Activated naive CD8-positive, alpha-beta T cell treated with anti-CD3 and anti-CD28 coated beads, Interleukin-2, amount 50 U/mL, for 24 hours (primary cell): ENCODE measurements around the gene ABCB1.
"Not testable (repeated sequence)": the region's sequence is repeated elsewhere in the genome, so short reads cannot be mapped to it uniquely, and the experiment has no call there.

Experiments used
- ATAC-seq: fragments of 150-1000 bp; cut with Tn5 transposase; one replicate; pipeline ENCODE4 v1.10.0; 2021
- DNase-seq: peaks from one replicate; pipeline ENCODE4 v3.0.0; 2021
- H3K27ac Mint-ChIP-seq: one replicate; pipeline ENCODE4 v1.8.0; 2021; ENCODE audit warnings: mild to moderate bottlenecking, mixed read lengths
- H3K27me3 Mint-ChIP-seq: one replicate; pipeline ENCODE4 v1.8.0; 2021; ENCODE audit warnings: mixed read lengths
- H3K36me3 Mint-ChIP-seq: one replicate; pipeline ENCODE4 v1.8.0; 2021; ENCODE audit warnings: low read depth, mixed read lengths
- H3K4me1 Mint-ChIP-seq: one replicate; pipeline ENCODE4 v1.8.0; 2021; ENCODE audit warnings: mixed read lengths
- H3K4me3 Mint-ChIP-seq: one replicate; pipeline ENCODE4 v1.8.0; 2021; ENCODE audit warnings: mild to moderate bottlenecking, moderate library complexity, mixed read lengths
- H3K9me3 Mint-ChIP-seq: one replicate; pipeline ENCODE4 v1.8.0; 2021; ENCODE audit warnings: mixed read lengths

Gene ABCB1

GRCh38 chr7:87480386-87480785 lies 120.3 kb downstream of the ABCB1 start:
- peaks cover 13% of the 10 kb centered on the region for H3K27me3 Mint-ChIP-seq
- no peak for ATAC-seq
- DNase-seq = no peak

GRCh38 chr7:87479951-87480350 lies 120.7 kb downstream of the ABCB1 start:
- Mint-ChIP-seq H3K9me3 (no peaks in the 10 kb centered on the region), H3K4me3 (no peak overlapping the region), H3K27me3 (peaks cover 16% of the 10 kb centered on the region), H3K36me3 (no peaks in the 10 kb centered on the region), H3K27ac (no peak overlapping the region), H3K4me1 (peaks cover 3% of the 10 kb centered on the region)
- no peak for ATAC-seq
- DNase-seq = no peak

More at GRCh38 chr7:87480386-87480785, 120.3 kb downstream of the ABCB1 start:
- H3K4me1 Mint-ChIP-seq = no peaks in the 10 kb centered on the region
- no peak overlapping the region for H3K4me3 Mint-ChIP-seq
- H3K27ac Mint-ChIP-seq = no peak overlapping the region
- no peaks in the 10 kb centered on the region for H3K9me3 Mint-ChIP-seq
- no peaks in the 10 kb centered on the region for H3K36me3 Mint-ChIP-seq

GRCh38 chr7:87476179-87476557 lies 124.5 kb downstream of the ABCB1 start:
- H3K36me3 Mint-ChIP-seq = no peaks in the 10 kb centered on the region
- peaks cover 33% of the 10 kb centered on the region for H3K27me3 Mint-ChIP-seq
- DNase-seq = no peak
- ATAC-seq = no peak
- H3K4me3 Mint-ChIP-seq = peak overlapping the region; percentile 37
- H3K4me1 Mint-ChIP-seq = peaks cover 14% of the 10 kb centered on the region
- no peaks in the 10 kb centered on the region for H3K9me3 Mint-ChIP-seq
- peak overlapping the region; percentile 24 for H3K27ac Mint-ChIP-seq

GRCh38 chr7:87475359-87476178 lies 125.1 kb downstream of the ABCB1 start, which contains the start of gene ABCB4:
ABCB4 (minus strand) TSS chr7:87475680; CDS start chr7:87475465, 215 bp downstream.
- Mint-ChIP-seq H3K36me3 (no peaks in the 10 kb centered on the region), H3K9me3 (no peaks in the 10 kb centered on the region), H3K4me1 (peaks cover 14% of the 10 kb centered on the region), H3K27me3 (peaks cover 33% of the 10 kb centered on the region), H3K27ac (peak within 1 kb of the TSS; percentile 67), H3K4me3 (peak within 1 kb of the TSS; percentile 68)
- DNase-seq (peak; percentile 7), ATAC-seq (no peak)

- DNase-seq (peak; percentile 9), ATAC-seq (peak; percentile 64)
- H3K4me1 Mint-ChIP-seq = peaks cover 14% of the 10 kb centered on the region
- peak overlapping the region; percentile 68 for H3K4me3 Mint-ChIP-seq
- H3K27ac Mint-ChIP-seq = peak overlapping the region; percentile 67
- H3K36me3 Mint-ChIP-seq = no peaks in the 10 kb centered on the region
- peaks cover 33% of the 10 kb centered on the region for H3K27me3 Mint-ChIP-seq
- H3K9me3 Mint-ChIP-seq = no peaks in the 10 kb centered on the region
These were observed 125.9 kb downstream of the ABCB1 start for GRCh38 chr7:87474533-87475358.

- H3K9me3 Mint-ChIP-seq = no peaks in the 10 kb centered on the region
These were observed 126.7 kb downstream of the ABCB1 start for GRCh38 chr7:87473986-87474385.

GRCh38 chr7:87473192-87473591 lies 127.5 kb downstream of the ABCB1 start:
- H3K4me1 Mint-ChIP-seq = peaks cover 14% of the 10 kb centered on the region
- H3K9me3 Mint-ChIP-seq = peaks cover under 1% of the 10 kb centered on the region
- peaks cover 33% of the 10 kb centered on the region for H3K27me3 Mint-ChIP-seq
- no peak for ATAC-seq
- H3K27ac Mint-ChIP-seq = no peak overlapping the region
- DNase-seq = no peak
- H3K36me3 Mint-ChIP-seq = no peaks in the 10 kb centered on the region
- no peak overlapping the region for H3K4me3 Mint-ChIP-seq

More at GRCh38 chr7:87473986-87474385, 126.7 kb downstream of the ABCB1 start:
- DNase-seq = no peak
- H3K36me3 Mint-ChIP-seq = no peaks in the 10 kb centered on the region
- peaks cover 33% of the 10 kb centered on the region for H3K27me3 Mint-ChIP-seq
- no peak overlapping the region for H3K27ac Mint-ChIP-seq
- ATAC-seq = no peak
- H3K4me3 Mint-ChIP-seq = no peak overlapping the region
- H3K4me1 Mint-ChIP-seq = peaks cover 14% of the 10 kb centered on the region

GRCh38 chr7:87471473-87471872 lies 129.2 kb downstream of the ABCB1 start:
- H3K4me3 Mint-ChIP-seq = no peak overlapping the region
- peaks cover 6% of the 10 kb centered on the region for H3K9me3 Mint-ChIP-seq
- DNase-seq (no peak), ATAC-seq (no peak)
- no peaks in the 10 kb centered on the region for H3K36me3 Mint-ChIP-seq
- peaks cover 14% of the 10 kb centered on the region for H3K4me1 Mint-ChIP-seq
- peaks cover 30% of the 10 kb centered on the region for H3K27me3 Mint-ChIP-seq
- no peak overlapping the region for H3K27ac Mint-ChIP-seq

- H3K4me1 Mint-ChIP-seq, DNase-seq, H3K4me3 Mint-ChIP-seq, H3K27ac Mint-ChIP-seq, ATAC-seq, H3K36me3 Mint-ChIP-seq, H3K9me3 Mint-ChIP-seq: not testable (repeated sequence)
- peaks cover 13% of the 10 kb centered on the region for H3K27me3 Mint-ChIP-seq
These were observed 131.5 kb downstream of the ABCB1 start for GRCh38 chr7:87469204-87469603.

GRCh38 chr7:87465534-87465880 lies 135.2 kb downstream of the ABCB1 start:
- H3K27me3 Mint-ChIP-seq = peaks cover 10% of the 10 kb centered on the region
- ATAC-seq, H3K9me3 Mint-ChIP-seq, H3K4me3 Mint-ChIP-seq, H3K36me3 Mint-ChIP-seq, H3K4me1 Mint-ChIP-seq, DNase-seq, H3K27ac Mint-ChIP-seq: not testable (repeated sequence)

GRCh38 chr7:87464830-87465533 lies 135.7 kb downstream of the ABCB1 start:
- H3K9me3 Mint-ChIP-seq, H3K4me3 Mint-ChIP-seq, H3K27ac Mint-ChIP-seq, H3K36me3 Mint-ChIP-seq, DNase-seq, H3K4me1 Mint-ChIP-seq, ATAC-seq: not testable (repeated sequence)
- peaks cover 10% of the 10 kb centered on the region for H3K27me3 Mint-ChIP-seq

GRCh38 chr7:87463982-87464381 lies 136.7 kb downstream of the ABCB1 start:
- no peaks in the 10 kb centered on the region for H3K4me1 Mint-ChIP-seq
- no peak for ATAC-seq
- H3K4me3 Mint-ChIP-seq = no peak overlapping the region
- no peak overlapping the region for H3K27ac Mint-ChIP-seq
- peaks cover 6% of the 10 kb centered on the region for H3K9me3 Mint-ChIP-seq
- DNase-seq = no peak
- H3K36me3 Mint-ChIP-seq = no peaks in the 10 kb centered on the region
- H3K27me3 Mint-ChIP-seq = peaks cover 10% of the 10 kb centered on the region

- ATAC-seq, H3K27ac Mint-ChIP-seq, H3K9me3 Mint-ChIP-seq, H3K4me1 Mint-ChIP-seq, DNase-seq, H3K36me3 Mint-ChIP-seq, H3K4me3 Mint-ChIP-seq, H3K27me3 Mint-ChIP-seq: not testable (repeated sequence)
These were observed 140.2 kb downstream of the ABCB1 start for GRCh38 chr7:87460444-87460843.

GRCh38 chr7:87459941-87460340 lies 140.7 kb downstream of the ABCB1 start:
- H3K27ac Mint-ChIP-seq = no peak overlapping the region
- DNase-seq (no peak), ATAC-seq (no peak)
- H3K36me3 Mint-ChIP-seq = no peaks in the 10 kb centered on the region
- H3K9me3 Mint-ChIP-seq = no peaks in the 10 kb centered on the region
- H3K27me3 Mint-ChIP-seq = peaks cover 8% of the 10 kb centered on the region
- H3K4me3 Mint-ChIP-seq = no peak overlapping the region
- no peaks in the 10 kb centered on the region for H3K4me1 Mint-ChIP-seq
